HG03460 (cell line): Measurements from ENCODE around the gene PRSS21.

Experiments
- ATAC-seq: cut with Tn5 transposase; IDR thresholded peaks from one replicate; pipeline ENCODE4 v1.9.1; 2021; ENCODE audit not compliant: unreplicated experiment

PRSS21 gene

DNA sequence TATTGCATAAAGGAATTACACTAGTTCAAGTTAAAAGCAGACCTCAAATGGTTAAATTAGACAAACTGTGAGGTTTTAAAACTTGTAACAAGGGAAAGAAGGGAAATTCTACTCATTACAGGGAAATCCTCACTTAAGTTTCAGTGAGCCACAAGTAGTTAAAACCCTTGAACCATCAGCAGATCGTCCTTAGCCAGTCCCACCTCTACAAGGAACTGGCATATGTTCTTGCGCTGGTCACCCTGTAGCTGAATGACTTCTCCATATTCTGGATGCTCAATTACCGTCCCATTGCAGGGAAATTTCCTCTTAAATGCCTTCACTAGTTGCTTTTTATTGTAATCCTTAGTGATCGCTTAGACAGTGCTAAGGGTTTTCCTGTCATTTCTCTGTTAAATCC lies 5.5 kb downstream of the PRSS21 start:
- ATAC-seq: no peak

DNA sequence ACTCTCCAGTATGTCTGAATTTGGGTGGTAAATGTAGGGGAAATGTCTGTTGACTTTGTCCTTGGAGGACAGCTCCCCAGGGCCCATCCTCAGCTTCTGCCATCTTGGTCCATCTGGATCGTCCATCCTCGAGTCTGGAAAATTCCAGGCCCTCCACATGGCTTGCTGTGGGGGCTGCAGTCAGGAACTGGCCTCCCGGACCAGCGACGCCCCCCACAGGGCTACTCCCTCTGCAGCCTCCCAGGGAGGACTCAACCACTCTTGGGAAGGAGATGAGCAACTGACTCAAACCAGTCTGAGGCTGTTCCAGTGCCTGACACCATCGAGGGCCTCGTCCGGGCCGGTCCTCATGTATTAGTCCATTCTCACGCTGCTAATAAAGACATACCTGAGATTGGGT lies 7.6 kb downstream of the PRSS21 start:
- no peak for ATAC-seq

DNA sequence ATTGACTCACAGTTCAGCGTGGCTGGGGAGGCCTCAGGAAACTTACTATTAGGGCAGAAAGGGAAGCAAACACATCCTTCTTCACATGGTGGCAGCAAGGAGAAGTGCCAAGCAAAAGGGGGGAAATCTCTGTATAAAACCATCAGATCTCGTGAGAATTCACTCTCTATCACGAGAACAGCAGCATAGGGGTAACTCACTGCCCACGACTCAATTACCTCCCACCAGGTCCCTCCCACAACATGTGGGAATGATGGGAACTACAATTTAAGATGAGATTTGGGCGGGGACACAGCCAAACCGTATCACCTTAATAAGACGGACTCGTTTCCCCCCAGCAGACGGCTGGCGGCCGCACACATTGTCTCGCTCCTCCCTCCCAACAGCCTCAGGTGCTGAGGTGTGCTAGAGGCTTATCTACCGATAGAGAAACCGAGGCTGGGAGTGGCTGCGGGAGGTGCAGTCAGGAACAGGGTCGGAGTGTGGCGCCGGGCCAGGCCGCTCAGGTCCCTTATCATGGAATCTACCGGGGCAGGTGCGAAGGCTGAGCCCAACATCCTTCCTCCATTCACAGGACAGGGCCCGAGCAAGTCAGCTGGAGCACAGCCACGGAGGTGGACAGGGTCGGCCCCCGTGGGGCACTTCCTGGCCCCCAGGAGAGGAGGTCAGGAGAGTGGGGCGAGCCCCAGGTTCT lies 8.2 kb downstream of the PRSS21 start:
- ATAC-seq: no peak

DNA sequence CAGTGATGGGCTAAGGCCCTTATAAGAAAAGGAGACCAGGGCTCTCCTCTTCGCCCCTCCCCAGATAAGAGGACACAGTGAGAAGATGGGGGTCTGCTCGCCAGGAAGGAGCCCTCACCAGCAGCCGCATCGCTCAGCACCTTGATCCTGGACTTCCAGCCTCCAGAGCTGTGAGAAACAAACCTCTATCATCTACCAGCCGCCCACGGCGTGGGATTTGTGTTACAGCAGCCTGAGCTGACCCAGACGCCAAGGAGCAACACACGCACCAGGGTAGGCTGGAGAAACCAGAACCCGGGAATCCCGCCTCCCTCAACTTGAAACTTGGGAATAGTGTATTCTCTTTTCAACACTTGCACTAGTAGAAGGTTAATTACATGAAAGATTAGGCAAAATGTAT lies 8.9 kb downstream of the PRSS21 start:
- no peak for ATAC-seq

DNA sequence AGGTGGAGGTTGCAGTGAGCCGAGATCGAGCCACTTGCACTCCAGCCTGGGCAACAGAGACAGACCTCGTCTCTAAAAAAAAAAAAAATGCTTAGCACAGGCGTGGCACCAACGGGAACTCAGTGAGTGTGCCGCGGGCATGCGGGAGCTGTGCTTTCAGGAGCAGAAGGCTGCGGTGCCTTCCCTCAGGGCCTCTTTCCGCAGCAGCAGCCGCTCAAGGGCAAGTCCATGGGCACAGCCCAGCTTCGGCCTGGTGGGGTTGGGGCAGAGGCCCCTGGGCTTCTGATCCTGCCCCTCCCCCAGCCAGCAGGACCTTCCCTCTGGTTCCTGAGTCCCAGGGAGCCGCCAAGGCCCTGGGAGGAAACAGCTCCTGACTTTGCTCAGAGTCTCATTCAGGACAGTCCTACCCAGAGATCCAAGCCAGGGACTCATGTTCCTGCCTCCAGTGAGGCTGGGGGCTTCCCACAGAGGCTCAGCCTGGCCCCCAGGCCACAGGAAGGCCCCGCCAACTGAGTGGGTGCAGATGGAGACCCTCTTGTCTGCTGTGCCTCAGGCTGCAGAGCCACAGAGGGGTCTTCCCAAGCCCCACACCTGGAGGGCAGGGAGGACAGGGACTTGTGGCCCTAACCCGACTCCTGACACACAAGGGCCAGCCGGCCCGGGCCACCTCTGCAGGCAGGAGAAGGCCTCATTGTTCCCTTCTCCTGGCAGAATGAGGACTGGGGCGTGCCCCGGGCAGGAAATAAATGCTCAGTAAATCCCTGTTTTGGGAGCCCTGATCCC lies 9.7 kb downstream of the PRSS21 start:
- no peak for ATAC-seq

DNA sequence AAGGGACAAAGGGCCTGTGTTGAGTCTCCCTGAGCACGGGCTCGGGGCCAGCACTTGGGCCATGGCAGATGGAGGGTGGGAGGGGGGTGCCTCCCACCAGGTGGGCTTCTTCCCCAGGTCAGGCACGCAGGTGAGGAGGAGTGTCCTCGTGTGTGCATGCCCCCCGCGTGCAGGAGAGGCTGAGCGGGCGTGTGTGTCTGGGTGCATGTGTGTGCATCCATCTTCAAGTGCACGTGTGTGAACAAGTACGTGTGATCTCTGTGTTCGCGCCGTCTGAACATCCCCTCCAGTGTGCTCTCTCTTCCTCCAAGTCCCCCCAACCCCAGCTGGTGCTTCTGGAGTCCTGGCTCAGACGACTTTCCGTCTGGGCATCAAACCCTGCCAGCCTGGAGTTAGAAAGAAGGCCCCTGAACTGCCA lies 10.3 kb downstream of the PRSS21 start:
- ATAC-seq: no peak

DNA sequence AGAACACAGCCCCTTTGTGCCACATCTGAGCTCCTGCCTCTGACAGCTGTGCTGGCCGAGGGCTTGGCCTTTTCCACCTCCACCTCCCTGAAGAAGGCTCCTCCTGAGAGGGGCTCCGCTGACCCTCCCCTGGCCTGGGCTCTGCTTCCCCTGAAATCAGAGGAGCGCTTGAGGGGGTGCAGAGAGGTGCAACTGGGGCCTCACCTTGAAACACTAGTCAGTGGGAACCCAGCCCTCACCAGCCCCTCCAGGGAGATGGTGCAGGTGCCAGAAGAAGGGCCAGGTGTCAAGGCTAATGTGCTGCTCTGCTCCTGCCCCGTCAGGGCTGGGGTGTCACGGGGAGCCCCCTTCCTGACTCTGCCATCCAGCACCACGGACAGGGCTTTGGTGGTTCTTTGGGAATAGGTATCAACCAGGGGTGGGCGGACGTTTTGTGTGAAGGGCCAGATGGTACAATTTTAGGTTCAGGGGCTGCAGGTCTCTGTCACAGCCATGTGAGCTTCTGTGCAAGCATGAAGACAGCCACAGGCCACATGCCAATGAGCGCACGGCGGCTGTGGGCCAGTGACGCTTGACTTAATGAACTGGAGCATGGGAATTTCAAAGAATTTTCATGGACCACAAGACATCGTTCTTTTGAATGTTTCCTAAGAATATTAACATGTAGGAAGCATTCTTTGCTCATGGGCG lies 10.9 kb downstream of the PRSS21 start:
- ATAC-seq: no peak

DNA sequence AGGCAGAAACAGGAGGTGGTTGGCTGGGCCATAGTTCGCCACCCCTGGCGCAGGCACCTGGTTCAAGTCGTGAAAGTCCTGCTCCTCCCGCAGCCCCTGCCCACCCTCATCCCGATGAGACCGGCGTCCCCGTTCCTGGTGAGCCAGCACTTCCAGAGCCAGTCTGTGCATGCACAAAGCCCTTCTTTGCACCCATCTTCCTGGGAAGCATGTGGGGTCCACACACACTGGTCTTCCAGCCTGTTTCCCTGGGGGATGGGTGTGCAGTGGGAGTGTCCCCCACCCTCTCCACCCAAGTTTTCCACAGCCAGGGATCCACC lies 11.4 kb downstream of the PRSS21 start:
- ATAC-seq: no peak

DNA sequence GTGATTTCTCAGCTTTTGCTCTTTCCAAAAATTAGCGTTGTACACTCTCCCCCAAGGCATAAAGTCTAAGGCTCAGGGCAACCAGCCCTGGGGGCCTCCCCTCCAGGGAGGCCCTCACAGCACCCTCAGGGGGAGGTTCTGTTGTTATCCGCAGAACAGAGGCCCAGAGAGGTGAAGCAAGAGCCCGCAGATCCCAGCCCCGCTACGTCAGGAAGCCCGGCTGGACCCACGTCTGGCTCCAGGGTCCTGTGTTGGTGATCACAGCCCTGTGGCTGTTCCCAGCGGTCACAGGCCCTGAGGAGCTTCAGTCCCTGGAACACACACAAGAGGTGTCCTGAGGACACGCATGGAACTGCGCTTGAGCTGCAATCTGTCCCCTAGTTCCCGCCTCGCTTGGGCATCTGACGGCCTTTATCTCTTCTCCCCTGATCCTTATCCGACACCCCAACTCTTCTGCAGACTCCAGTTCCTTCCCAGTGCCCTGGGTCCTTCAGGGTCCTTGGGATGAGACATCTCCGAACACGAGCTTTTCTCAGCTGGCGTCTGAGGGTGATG lies 11.9 kb downstream of the PRSS21 start:
- ATAC-seq: no peak

DNA sequence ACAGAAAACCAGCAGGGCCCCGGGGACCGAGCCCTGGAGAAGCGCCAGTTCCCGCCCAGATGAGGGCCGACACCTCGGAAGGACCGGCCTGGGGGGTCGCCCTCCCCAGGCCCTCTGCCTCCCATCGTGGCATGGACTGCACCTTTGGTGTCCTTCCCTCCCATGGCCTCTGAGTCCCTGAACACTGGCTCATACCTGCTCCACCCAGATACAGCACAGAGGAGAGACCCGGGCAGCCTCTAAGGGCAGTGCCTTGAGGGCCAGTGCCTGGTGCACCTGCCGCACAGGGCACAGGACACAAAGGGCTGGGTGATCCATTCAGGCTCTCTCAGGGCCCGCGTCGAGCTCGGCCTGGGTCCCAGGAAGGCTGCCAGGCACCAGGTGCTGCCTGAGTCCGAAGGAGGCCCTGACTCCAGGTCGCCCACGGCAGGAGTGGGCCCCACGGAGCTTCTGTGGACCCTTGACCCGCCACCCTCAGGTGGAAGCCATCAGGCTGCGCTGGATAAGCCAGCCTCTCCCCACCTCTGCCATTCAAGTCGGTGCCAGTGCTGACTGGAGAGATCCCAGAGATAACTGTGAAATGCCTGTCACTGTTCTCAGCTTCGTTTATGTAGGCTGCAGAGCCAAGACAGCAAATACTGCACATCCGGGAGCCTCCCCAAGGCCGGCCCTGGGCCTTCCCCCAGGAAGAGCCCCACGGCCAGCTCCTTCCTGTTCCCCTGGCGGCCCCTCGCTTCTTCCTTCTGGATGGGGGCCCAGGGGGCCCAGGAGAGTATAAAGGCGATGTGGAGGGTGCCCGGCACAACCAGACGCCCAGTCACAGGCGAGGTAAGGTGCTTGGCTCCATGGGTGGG lies 12.7 kb downstream of the PRSS21 start, which contains the start of gene ZG16B:
TSS of gene ZG16B (plus strand) at position 803 of the 854 bp plus-strand sequence. CDS start 139 bp downstream, outside the sequence.
- no peak for ATAC-seq

DNA sequence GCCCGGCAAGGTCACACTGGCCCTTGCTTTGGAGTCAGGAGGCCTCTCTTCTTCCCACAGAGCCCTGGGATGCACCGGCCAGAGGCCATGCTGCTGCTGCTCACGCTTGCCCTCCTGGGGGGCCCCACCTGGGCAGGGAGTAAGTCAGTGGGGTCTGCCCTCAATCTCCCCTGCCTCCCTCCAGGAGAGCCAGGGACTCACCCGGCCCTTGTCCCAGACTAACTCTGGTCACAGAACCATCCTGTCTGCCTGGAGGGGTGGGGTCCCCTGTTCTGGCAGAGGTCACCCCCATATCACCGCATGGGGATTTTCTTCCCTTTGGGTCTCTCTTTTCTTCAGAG lies 13.3 kb downstream of the PRSS21 start:
- no peak for ATAC-seq

DNA sequence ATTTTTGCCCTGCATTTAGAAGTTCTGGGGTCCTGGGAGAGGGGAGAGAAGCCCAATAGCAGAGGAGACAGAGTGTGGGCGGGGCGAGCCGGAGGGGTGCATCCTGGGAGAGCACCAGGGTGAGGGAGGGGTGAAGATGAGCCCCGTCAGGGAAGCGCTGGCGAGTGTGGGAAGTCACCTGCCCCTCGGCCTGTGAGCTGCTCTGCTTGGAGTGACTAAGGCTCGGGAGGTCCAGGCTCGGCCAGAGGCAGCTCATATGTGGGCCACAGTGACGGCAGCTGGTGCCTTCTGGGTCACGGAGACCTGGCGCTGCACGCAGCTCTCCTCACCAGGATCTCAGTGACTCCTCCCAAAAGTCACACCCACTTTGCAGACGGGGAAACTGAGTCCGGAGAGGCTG lies 14.2 kb downstream of the PRSS21 start:
- ATAC-seq: no peak

DNA sequence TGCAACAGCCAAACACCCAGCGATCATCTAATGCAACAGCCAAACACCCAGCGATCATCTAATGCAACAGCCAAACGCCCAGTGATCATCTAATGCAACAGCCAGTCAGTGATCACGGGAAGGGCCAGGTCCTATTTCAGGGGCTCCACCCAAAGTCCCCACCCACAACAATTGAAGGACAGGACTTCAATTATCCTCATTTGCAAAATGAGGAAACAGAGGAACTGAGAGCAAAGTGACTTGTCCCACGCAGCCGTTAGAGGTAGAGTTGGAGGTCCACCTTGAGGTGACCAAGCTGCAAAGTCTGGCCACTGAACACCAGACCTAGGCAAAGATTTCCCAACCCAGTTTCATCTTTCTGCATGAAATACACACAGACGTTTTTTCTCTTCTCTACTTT lies 16.7 kb downstream of the PRSS21 start:
- ATAC-seq: no peak

DNA sequence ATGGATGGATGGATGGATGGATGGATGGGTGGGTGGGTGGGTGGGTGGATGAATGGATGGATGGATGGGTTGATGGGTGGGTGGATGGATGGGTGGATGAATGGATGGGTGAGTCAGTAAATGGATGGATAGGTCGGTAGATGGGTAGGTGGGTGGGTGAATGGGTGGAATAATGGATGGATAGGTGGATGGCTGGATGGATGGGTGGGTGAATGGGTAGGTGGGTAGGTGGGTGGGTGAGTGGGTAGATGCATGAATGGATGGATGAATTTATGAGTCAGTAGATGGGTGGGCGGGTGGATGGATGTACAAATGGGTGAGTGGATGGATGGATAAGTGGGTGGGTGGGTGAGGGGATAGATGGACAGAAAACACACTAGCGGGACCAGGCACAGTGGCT lies 17.9 kb downstream of the PRSS21 start:
- no peak for ATAC-seq

DNA sequence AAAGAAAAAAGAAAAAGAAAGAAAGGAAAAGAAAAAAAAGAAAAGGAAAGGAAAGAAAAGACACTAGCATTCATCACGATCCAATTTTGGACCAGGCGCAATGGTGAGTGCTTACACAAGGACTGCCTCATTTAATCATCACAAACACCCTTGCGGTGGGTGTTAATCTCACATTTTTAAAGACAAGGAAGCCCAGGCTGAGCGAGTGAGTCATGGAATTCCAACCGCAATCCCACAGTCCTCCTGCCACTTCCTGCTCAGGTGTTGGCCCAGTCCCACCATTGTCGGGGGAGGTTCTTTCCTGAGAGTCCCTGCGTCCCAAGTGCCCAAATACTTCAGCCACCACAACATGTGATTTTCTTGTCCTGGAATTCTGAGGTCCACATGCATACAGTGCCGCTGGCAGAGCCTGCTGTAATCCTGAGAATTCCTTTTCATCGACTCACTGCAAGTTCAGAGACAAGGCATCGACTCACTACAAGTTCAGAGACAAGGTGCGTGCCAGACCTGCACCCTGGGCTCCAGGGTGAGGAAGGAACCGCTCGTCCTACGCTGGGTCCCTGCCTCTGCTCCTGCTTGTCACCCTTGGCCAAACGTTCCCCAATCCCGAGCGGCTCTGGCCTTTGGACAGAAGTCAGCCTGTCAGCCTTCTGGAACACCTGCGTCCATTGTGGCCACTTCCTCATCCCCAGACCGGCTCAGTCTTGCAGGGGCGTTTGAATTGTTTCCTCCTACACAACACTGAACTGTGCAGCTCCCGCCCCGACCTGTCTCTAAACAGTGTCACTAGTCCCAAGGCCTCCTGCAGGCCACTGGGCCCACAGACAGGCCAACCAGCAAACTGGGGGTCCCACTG lies 18.8 kb downstream of the PRSS21 start:
- ATAC-seq: no peak

DNA sequence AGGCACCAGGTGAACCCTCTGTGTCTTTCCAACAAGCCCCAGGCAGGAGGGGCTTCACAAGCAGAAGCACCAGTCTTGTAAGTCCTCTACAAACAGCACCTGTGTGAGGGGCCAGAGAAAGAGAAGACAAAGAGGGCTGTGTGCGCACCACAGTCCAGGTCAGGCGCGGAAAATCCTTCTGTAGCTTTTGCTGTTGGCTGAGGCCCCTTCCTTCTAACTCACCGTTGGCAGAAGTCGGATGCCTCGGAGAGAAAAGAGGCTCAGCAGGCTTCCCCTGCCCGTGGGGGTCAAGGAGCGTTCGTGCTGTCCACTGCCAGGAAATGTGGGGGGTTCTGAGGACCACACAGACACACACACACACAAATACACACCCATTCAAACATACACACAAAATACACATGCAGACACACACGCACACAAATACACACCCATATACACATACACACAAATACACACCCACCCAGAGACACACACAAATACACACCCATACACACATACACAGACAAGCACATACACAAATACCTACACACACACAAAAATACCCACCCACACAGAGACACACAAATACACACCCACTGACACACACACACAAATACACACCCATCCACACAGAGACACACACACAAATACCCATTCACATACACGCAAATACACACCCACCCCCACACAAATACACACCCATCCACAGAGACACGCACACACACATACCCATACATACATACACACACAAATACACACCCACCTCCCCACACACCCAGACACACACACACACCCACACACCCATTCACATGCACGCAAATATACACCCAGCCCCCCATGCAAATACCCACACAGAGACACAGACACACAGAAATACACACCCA lies 19.8 kb downstream of the PRSS21 start:
- ATAC-seq: no peak

DNA sequence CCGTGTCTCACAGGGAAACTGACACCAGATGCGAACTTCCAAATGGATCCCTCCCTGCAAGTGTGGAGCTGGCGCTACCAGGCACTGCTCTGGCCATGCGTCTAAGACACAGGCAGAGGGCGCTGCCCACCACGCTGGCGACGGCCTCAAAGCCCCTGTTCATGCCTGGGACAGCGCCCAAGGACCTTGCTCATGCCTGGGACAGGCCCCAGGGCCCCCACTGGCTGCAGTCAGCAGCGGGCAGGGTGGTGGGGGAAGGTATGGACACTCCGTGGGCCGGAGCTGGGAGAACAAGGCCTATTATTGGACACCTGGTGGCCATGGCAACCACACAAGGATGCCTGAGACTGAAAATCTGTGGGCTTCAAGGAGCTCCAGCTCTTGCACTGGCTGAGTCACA lies 21.9 kb downstream of the PRSS21 start:
- ATAC-seq: no peak

DNA sequence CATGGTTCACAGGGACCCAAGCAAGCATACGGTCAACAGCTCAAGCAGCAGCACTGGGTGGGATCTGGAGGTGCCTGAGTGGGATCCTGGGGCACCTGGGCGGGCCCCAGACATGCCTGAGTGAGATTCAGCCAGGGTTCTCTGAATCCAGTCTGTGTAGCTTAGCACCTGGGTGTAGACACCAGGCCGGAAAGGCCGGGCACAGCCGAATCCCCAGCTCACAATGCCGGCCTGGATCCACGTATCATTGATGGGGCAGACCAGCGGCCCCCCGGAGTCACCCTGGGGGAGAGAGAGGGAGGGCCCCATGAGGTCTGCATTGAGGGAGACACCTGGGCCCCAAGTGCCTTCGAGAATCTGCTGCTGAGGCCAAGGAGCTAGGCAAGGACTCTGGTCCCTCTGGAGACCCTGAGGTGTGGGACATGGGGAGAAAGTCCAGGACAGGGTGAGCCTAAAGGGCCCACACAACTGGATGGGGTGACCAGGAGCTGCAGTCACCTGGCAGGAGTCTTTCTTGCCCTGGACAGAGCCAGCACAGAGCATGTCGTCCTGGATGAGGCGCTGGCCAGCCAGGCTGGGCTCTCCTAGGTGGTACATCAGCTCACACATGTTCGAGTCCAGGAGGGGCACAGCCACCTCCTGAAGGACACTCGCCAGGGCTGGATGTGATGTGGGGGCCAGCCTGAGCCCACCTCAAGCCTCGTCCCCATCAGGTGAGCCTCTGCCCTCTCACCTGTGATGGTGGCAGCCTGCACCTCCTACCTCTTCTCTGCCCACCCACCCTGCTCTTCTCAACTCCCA lies 22.8 kb downstream of the PRSS21 start:
- no peak for ATAC-seq
